Ammon's horn (tissue), 1 donor: ENCODE results near the gene BAIAP2L2.
"Not testable (repeated sequence)": the region's sequence is repeated elsewhere in the genome, so short reads cannot be mapped to it uniquely, and the experiment has no call there.

Experiments
- DNase-seq: peaks from one replicate; pipeline ENCODE4 v3.0.0-alpha.2; 2016; ENCODE audit warnings: low spot score

Gene BAIAP2L2

GRCh38 chr22:38081636-38081940 lies 28.9 kb downstream of the BAIAP2L2 start:
- no peak for DNase-seq

- no peak for DNase-seq
Observed at GRCh38 chr22:38080850-38081635, 29.4 kb downstream of the BAIAP2L2 start.

- DNase-seq, result no peak
Observed at GRCh38 chr22:38080474-38080849, 30.0 kb downstream of the BAIAP2L2 start.

- no peak for DNase-seq
Observed at GRCh38 chr22:38079804-38080203, 30.7 kb downstream of the BAIAP2L2 start.

GRCh38 chr22:38079208-38079607 lies 31.3 kb downstream of the BAIAP2L2 start:
- DNase-seq, result not testable (repeated sequence)

- no peak for DNase-seq
Observed at GRCh38 chr22:38078046-38078840, 32.2 kb downstream of the BAIAP2L2 start.

GRCh38 chr22:38077595-38077994 lies 32.9 kb downstream of the BAIAP2L2 start:
- no peak for DNase-seq

- no peak for DNase-seq
Observed at GRCh38 chr22:38077096-38077495, 33.4 kb downstream of the BAIAP2L2 start.

- no peak for DNase-seq
Observed at GRCh38 chr22:38075961-38076360, 34.5 kb downstream of the BAIAP2L2 start.

- DNase-seq, result no peak
Observed at GRCh38 chr22:38075105-38075825, 35.2 kb downstream of the BAIAP2L2 start.

- no peak for DNase-seq
Observed at GRCh38 chr22:38074181-38075104, 36.0 kb downstream of the BAIAP2L2 start.

- no peak for DNase-seq
Observed at GRCh38 chr22:38073150-38074130, 37.0 kb downstream of the BAIAP2L2 start.

- DNase-seq, result no peak
Observed at GRCh38 chr22:38072322-38073149, 37.9 kb downstream of the BAIAP2L2 start.

- DNase-seq, result no peak
Observed at GRCh38 chr22:38071421-38072321, 38.8 kb downstream of the BAIAP2L2 start.

- DNase-seq, result no peak
Observed at GRCh38 chr22:38070250-38070921, 40.1 kb downstream of the BAIAP2L2 start.

GRCh38 chr22:38069372-38070249 lies 40.9 kb downstream of the BAIAP2L2 start:
- DNase-seq, result peak; percentile 91
